Left ventricle myocardium inferior (tissue), 1 donor: ENCODE results near the gene CCDC116. TPM values are rescaled to one million over a fixed set of nuclear protein-coding genes. Genes with fewer than 3 reads are reported as not detected.

Source experiments
- DNase-seq: peaks from one replicate; pipeline ENCODE4 v3.0.0-alpha.2; 2020
- H3K27ac ChIP-seq: fragments of 200-600 bp; replicated peaks from 2 replicates; pipeline ENCODE4 v1.8.0; 2021
- H3K27me3 ChIP-seq: fragments of 200-600 bp; 2 replicates; pipeline ENCODE4 v1.8.0; 2021; ENCODE audit warnings: low read depth
- H3K36me3 ChIP-seq: fragments of 200-600 bp; 2 replicates; pipeline ENCODE4 v1.8.0; 2021
- H3K4me1 ChIP-seq: fragments of 200-600 bp; 2 replicates; pipeline ENCODE4 v1.8.0; 2021
- H3K4me3 ChIP-seq: fragments of 200-600 bp; 2 replicates; pipeline ENCODE4 v1.8.0; 2021; ENCODE audit warnings: mild to moderate bottlenecking, moderate library complexity
- H3K9me3 ChIP-seq: fragments of 200-600 bp; replicated peaks from 2 replicates; pipeline ENCODE4 v1.8.0; 2021
- intact Hi-C: fragments of 100-400 bp; cut with micrococcal nuclease; formaldehyde crosslinking; loops from one replicate; pipeline ENCODE4 v1.11.0; 2022
- total RNA-seq: library from RNA; stranded (reverse); fragmentation: NEBNext Ultra II Directional; extraction: Animal tissue kit (Norgen Biotek cat#: 25700); gene quantifications from one replicate; pipeline ENCODE4 v1.2.1, GENCODE V29; 2021
- TF ChIP-seq, protein P1 (sequence below): fragments of 200-600 bp; IDR thresholded peaks from 2 replicates; pipeline ENCODE4 v1.8.0; 2021; ENCODE audit warnings: antibody characterized with exemption, mild to moderate bottlenecking, borderline replicate concordance
- donor health status: DM: no; HTN: yes; CAD: no; lungs with severe emphysema.

The CCDC116 gene
- total RNA-seq, 1 donor from 2014 or later, result 0.11 TPM

DNA sequence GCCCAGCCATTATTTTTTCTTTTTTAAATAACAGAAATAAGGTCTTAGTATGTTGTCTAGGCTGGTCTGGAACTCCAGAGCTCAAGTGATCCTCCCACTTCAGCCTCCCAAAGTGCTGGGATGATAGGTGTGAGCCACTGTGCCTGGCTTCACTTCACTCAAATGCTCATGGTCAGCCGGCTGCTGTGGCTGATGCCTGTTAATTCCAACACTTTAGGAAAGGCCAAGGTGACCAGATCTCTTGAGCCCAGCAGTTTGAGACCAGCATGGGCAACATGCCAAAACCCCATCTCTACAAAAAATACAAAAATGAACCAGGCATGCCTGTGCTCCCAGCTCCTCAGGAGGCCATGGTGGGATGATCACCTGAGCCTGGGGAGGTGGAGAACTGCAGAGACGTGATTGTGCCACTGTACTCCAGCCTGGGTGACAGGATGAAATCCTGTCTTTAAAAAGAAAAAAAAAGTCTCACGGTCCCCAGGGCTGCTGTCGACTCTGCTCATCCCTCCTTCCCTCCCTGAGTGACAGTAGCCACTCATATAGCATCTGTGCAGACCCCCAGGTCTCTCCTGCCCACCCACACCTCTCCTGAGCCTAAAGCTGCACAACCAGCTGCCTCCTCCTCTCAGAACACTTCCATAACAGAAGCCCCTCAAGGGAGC lies 6.4 kb upstream of the CCDC116 start:
- H3K9me3 ChIP-seq, result no peaks in the 10 kb centered on the region
- H3K4me3 ChIP-seq, result no peak overlapping the region
- peaks cover 72% of the 10 kb centered on the region for H3K4me1 ChIP-seq
- no peaks in the 10 kb centered on the region for H3K36me3 ChIP-seq
- TF ChIP-seq, protein P1, sequence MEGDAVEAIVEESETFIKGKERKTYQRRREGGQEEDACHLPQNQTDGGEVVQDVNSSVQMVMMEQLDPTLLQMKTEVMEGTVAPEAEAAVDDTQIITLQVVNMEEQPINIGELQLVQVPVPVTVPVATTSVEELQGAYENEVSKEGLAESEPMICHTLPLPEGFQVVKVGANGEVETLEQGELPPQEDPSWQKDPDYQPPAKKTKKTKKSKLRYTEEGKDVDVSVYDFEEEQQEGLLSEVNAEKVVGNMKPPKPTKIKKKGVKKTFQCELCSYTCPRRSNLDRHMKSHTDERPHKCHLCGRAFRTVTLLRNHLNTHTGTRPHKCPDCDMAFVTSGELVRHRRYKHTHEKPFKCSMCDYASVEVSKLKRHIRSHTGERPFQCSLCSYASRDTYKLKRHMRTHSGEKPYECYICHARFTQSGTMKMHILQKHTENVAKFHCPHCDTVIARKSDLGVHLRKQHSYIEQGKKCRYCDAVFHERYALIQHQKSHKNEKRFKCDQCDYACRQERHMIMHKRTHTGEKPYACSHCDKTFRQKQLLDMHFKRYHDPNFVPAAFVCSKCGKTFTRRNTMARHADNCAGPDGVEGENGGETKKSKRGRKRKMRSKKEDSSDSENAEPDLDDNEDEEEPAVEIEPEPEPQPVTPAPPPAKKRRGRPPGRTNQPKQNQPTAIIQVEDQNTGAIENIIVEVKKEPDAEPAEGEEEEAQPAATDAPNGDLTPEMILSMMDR, result no peak
- DNase-seq, result no peak
- no peaks in the 10 kb centered on the region for H3K27me3 ChIP-seq
- intact Hi-C loops, result loop anchor here (10.0 kb wide), 1 partner anchor 51 kb away; no protein-coding TSS in a partner anchor
- no peak overlapping the region for H3K27ac ChIP-seq

DNA sequence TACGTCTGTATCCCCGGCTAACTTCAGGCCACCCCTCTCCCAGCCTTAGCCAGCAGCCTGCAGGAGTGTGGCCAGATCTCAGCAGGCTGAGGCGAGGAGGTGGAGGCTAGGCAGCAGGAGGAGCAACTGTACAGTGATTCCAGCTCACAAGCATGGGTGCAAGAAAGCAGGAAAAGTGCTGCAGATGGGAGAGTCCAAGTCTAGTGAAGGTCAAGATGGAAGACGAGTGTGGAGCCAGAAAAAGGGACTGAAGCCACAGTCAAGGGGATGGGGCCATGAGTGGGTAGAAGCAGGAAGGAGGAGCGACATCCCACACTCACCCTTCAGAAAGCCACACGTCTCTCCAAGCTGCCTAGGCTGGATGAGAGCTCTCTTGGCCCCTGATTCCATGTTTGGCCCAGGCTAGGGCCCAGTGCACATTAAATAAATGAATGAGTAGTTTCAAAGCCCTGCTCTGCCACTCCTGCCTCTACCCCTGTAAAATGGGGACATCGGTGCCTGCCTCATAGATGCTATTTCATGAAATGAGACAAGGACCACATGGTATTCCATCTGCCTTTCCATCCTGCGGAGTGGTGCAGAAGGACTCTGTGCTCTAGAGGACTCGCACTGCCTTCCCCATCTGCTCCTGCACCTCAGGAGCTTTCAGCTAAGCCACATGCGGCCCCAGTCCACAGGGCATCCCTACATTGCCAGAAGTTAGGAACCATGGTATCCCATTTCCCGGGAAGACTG lies 5.7 kb upstream of the CCDC116 start:
- TF ChIP-seq, protein P1, result no peak
- intact Hi-C loops, result loop anchor here (10.0 kb wide), 1 partner anchor 52 kb away; no protein-coding TSS in a partner anchor
- Histone ChIP-seq H3K36me3 (no peaks in the 10 kb centered on the region), H3K4me3 (no peak overlapping the region), H3K4me1 (peaks cover 68% of the 10 kb centered on the region), H3K9me3 (no peaks in the 10 kb centered on the region), H3K27me3 (no peaks in the 10 kb centered on the region), H3K27ac (peak overlapping the region; percentile 0)
- DNase-seq, result no peak

DNA sequence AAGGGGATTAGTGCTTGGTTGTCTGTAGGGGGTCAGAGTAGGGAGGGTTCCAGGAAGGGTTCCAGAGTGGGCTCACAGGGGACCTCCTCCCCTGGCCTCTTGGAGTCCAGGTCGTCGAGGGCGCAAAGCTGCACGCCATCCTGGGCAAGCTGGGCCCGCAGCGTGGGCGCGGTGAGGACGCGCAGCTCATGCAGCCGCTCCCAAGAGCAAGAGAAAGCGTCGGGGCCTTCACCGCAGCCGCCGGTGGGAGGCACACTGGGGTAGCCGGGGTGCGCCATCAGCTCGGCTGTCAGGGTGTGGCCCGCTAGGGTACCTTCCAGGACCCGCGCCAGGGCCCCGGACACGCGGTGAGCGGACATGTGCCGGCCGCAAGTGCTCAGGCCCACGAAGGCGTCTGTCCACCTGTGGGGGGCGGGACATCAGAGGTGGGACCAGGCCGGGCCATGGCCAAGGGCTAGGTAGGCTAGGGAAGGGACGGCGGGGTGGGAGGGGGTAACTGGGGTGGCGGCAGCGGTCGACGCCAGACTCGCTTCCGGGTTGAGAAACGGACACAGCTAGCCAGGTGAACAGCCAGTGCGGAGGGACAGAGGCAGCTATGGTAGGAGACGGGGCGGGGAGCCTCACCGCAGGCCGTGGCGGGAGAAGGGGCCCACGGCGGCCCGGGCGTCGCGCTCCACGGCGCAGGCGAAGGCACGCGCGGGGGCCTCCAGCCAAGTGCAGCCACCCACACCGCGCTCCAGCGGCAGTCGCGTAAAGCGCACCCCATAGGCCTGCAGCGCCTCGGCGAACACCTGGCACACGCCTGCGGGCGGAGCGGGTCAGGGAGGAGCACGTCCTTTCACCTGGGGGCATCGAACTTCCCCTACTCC lies 3.9 kb upstream of the CCDC116 start:
- Histone ChIP-seq H3K9me3 (no peaks in the 10 kb centered on the region), H3K4me1 (peaks cover 51% of the 10 kb centered on the region), H3K4me3 (peak overlapping the region; percentile 90), H3K27me3 (no peaks in the 10 kb centered on the region), H3K36me3 (no peaks in the 10 kb centered on the region), H3K27ac (peak overlapping the region; percentile 75)
- intact Hi-C loops, result loop anchor here (10.0 kb wide), 1 partner anchor 54 kb away; no protein-coding TSS in a partner anchor
- no peak for DNase-seq
- TF ChIP-seq, protein P1, result no peak

DNA sequence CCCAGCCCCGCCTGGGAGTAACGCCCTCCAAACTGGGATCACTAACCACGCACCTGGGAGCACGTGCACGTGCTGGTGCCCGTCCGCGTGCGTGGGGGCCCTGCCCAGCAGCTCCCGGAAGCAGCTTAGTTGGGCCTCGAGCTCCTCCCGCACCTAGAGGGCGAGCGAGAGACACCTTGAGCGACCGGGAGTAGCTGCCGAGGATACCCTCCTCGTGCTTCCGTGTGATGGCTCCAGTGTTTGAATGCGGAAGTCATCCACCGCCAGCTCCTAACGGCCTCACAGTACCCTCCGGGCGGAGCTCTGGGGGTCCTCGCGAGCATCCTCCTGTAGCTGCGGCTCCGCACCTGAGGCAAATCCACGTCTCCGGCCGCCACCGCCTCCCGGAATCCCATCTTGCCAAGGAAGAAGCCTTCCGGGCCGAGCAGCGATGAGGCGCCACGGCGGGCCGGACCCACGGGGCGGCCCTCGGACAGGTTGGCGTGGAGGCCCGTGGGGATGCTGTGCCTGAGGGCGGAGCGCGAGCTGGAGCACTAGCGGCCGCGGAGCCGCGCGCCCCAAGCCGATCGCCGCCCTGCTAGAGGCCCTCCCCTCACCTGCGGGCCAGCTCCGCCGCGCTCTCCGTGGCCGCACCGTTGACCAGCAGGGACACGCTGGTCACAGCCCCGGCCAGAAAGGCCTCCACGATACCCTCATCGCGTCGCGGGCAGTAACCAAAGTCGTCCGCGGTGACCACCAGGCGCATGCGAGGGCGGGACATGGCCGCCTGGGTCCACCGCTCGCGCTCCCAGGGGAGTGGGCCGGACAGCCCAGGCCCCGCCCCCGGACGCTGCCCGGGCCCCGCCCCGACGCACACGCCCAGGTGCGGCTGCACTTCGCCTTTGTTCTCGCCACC lies 3.1 kb upstream of the CCDC116 start, which contains the start of gene YDJC:
TSS of gene YDJC (minus strand) at position 768 of the 895 bp plus-strand sequence. CDS start at position 760, 8 bp downstream.
- intact Hi-C loops, result loop anchor here (10.0 kb wide), 1 partner anchor 55 kb away; no protein-coding TSS in a partner anchor
- TF ChIP-seq, protein P1, result peak; percentile 96
- Histone ChIP-seq H3K27me3 (no peaks in the 10 kb centered on the region), H3K36me3 (no peaks in the 10 kb centered on the region), H3K4me1 (peaks cover 42% of the 10 kb centered on the region), H3K4me3 (peak within 1 kb of the TSS; percentile 90), H3K9me3 (no peaks in the 10 kb centered on the region), H3K27ac (peak within 1 kb of the TSS; percentile 75)
- peak; percentile 93 for DNase-seq
